Common myeloid progenitor, CD34-positive (primary cell): ENCODE data around the gene GNG4.
"Not testable (repeated sequence)": the region's sequence is repeated elsewhere in the genome, so short reads cannot be mapped to it uniquely, and the experiment has no call there.

ENCODE experiments used
- CTCF ChIA-PET: fragments of 350-600 bp; sonication (Branson Sonifier 250); formaldehyde crosslinking; loops from one replicate; lab custom pipeline; 2021; ENCODE audit warnings: antibody characterized with exemption; lab: Charles Lee
- POLR2A ChIA-PET: fragments of 350-600 bp; sonication (Branson Sonifier 250); formaldehyde crosslinking; loops from one replicate; lab custom pipeline; 2021; ENCODE audit warnings: antibody characterized with exemption; lab: Charles Lee
- DNase-seq, 3 donors: peaks; one replicate each; pipeline versions ENCODE4 v3.0.0 to v3.0.0-alpha.2; 2013
- H3K27ac ChIP-seq, 2 experiments: 1 replicate in 1 of 2; 2 replicates in 1 of 2; pipeline ENCODE4 v1.7.0; 2013; ENCODE audit warnings: inconsistent platforms in 2 of 2, low read length in 2 of 2, mild to moderate bottlenecking in 2 of 2, low read depth in 1 of 2, moderate library complexity in 1 of 2; ENCODE audit not compliant: severe bottlenecking in 2 of 2, insufficient read depth in 1 of 2, poor library complexity in 1 of 2
- H3K27me3 ChIP-seq, 5 experiments: replicated peaks in 2 of 5; 1 replicate in 3 of 5; 2 replicates in 2 of 5; pipeline versions ENCODE4 v1.6.1 to v1.7.0; 2013; ENCODE audit warnings: low read length in 4 of 5, mild to moderate bottlenecking in 2 of 5, moderate library complexity in 2 of 5, inconsistent platforms in 1 of 5; ENCODE audit not compliant: insufficient read depth in 5 of 5, control insufficient read depth in 4 of 5
- H3K36me3 ChIP-seq, 4 experiments: 1 replicate in 2 of 4; 2 replicates in 2 of 4; pipeline versions ENCODE4 v1.6.1 to v1.7.0; 2013; ENCODE audit warnings: low read length in 3 of 4, control low read depth in 1 of 4, mild to moderate bottlenecking in 1 of 4; ENCODE audit not compliant: control insufficient read depth in 4 of 4, insufficient read depth in 4 of 4
- H3K4me1 ChIP-seq, 4 experiments: 1 replicate in 3 of 4; 2 replicates in 1 of 4; pipeline versions ENCODE4 v1.6.1 to v1.7.1; 2013; ENCODE audit warnings: low read length in 3 of 4, mild to moderate bottlenecking in 3 of 4, control low read depth in 1 of 4, inconsistent platforms in 1 of 4, moderate library complexity in 1 of 4; ENCODE audit not compliant: control insufficient read depth in 4 of 4, insufficient read depth in 4 of 4; ENCODE audit errors: control extremely low read depth in 1 of 4
- H3K4me3 ChIP-seq, 7 experiments: 1 replicate in 4 of 7; 2 replicates in 3 of 7; pipeline versions ENCODE4 v1.5.1 to v1.7.0; 2013; ENCODE audit warnings: mild to moderate bottlenecking in 7 of 7, low read length in 6 of 7, moderate library complexity in 6 of 7, inconsistent platforms in 2 of 7, low read depth in 2 of 7, control low read depth in 1 of 7; ENCODE audit not compliant: insufficient read depth in 4 of 7, control insufficient read depth in 1 of 7; ENCODE audit errors: extremely low read depth in 1 of 7
- H3K9me3 ChIP-seq, 5 experiments: 1 replicate in 4 of 5; 2 replicates in 1 of 5; pipeline versions ENCODE4 v1.6.1 to v1.7.1; 2013; ENCODE audit warnings: low read length in 4 of 5, mild to moderate bottlenecking in 2 of 5, inconsistent platforms in 1 of 5, low read depth in 1 of 5, moderate library complexity in 1 of 5; ENCODE audit not compliant: control insufficient read depth in 4 of 5, insufficient read depth in 2 of 5; ENCODE audit errors: control extremely low read depth in 1 of 5
- WGBS: methylation state at CpG from one replicate; pipeline ENCODE4 v1.1.5; 2013; ENCODE audit not compliant: insufficient coverage; 5-methylcytosine and 5-hydroxymethylcytosine counted together

GNG4 gene

DNA sequence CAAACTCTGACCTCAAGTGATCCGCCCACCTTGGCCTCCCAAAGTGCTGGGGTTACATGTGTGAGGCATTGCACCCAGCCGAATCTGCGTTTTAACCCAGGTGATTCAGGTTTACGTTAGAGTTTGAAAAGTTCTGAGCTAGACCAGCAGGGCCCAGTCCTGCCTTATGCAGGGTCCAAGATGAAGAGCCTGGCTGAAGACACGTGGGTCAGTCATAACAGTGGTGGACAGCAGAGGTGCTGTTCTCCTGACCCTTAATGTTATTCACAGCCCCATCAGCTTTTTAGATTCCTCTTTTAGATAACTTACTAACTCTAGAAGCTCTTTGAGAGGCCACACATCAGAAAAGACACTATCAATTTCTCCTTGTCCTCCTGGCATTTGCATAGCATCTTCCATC is 50.0 kb downstream of the GNG4 start:
- 100% methylated on average over 4 of the region's 5 CpGs for WGBS
- POLR2A ChIA-PET, result no interaction called here
- CTCF ChIA-PET, result interaction anchor here (0.7 to 7.3 kb wide), 15 partner anchors 10 to 185 kb away, joined by 3 to 49 read pairs (median 5); no protein-coding TSS in a partner anchor

GRCh38 chr1:235597867-235598553 is 51.6 kb downstream of the GNG4 start:
- 89% methylated on average over 4 of the region's 7 CpGs for WGBS
- CTCF ChIA-PET, result interaction anchor here (0.7 to 7.3 kb wide), 17 partner anchors 9 to 969 kb away, joined by 3 to 49 read pairs (median 3); no protein-coding TSS in a partner anchor
- no peak overlapping the region for H3K27ac ChIP-seq
- peaks cover 0 to 5% (median 0%) of the 10 kb centered on the region in 4 experiments for H3K4me1 ChIP-seq
- no peak overlapping the region for H3K4me3 ChIP-seq
- no peaks in the 10 kb centered on the region for H3K9me3 ChIP-seq
- peak; percentile 17 to 28 (median 23) for DNase-seq
- H3K27me3 ChIP-seq, result peaks cover 0 to 13% (median 0%) of the 10 kb centered on the region in 5 experiments
- H3K36me3 ChIP-seq, result no peaks in the 10 kb centered on the region
- POLR2A ChIA-PET, result interaction anchor here (0.5 kb wide), 1 partner anchor 69 kb away, joined by 5 read pairs; no protein-coding TSS in a partner anchor

More for the DNA sequence above, 50.0 kb downstream of the GNG4 start:
- no peaks in the 10 kb centered on the region for H3K4me1 ChIP-seq
- H3K27ac ChIP-seq, result no peak overlapping the region
- H3K9me3 ChIP-seq, result no peaks in the 10 kb centered on the region
- DNase-seq, result no peak
- H3K27me3 ChIP-seq, result peaks cover 0 to 13% (median 0%) of the 10 kb centered on the region in 5 experiments
- H3K36me3 ChIP-seq, result no peaks in the 10 kb centered on the region
- no peak overlapping the region for H3K4me3 ChIP-seq

GRCh38 chr1:235595079-235595478 is 54.5 kb downstream of the GNG4 start:
- Histone ChIP-seq H3K27ac (no peak overlapping the region), H3K4me1 (peaks cover 0 to 5% (median 0%) of the 10 kb centered on the region in 4 experiments), H3K27me3 (peaks cover 0 to 24% (median 0%) of the 10 kb centered on the region in 5 experiments), H3K9me3 (no peaks in the 10 kb centered on the region), H3K36me3 (no peaks in the 10 kb centered on the region), H3K4me3 (no peak overlapping the region)
- ChIA-PET CTCF (interaction anchor here (1.1 to 1.4 kb wide), 2 partner anchors 29 to 32 kb away, joined by 3 read pairs; no protein-coding TSS in a partner anchor), POLR2A (no interaction called here)
- WGBS, result 80% methylated on average over 5 of the region's 8 CpGs
- no peak for DNase-seq

GRCh38 chr1:235594281-235594895 is 55.2 kb downstream of the GNG4 start:
- H3K27ac ChIP-seq, H3K4me3 ChIP-seq, POLR2A ChIA-PET, H3K9me3 ChIP-seq, H3K4me1 ChIP-seq, H3K36me3 ChIP-seq, DNase-seq: not testable (repeated sequence)
- H3K27me3 ChIP-seq, result peaks cover 0 to 24% (median 1%) of the 10 kb centered on the region in 5 experiments
- CTCF ChIA-PET, result interaction anchor here (0.7 to 1.4 kb wide), 4 partner anchors 19 to 108 kb away, joined by 3 to 5 read pairs (median 4); no protein-coding TSS in a partner anchor
- 96% methylated on average over 15 of the region's 20 CpGs for WGBS

DNA sequence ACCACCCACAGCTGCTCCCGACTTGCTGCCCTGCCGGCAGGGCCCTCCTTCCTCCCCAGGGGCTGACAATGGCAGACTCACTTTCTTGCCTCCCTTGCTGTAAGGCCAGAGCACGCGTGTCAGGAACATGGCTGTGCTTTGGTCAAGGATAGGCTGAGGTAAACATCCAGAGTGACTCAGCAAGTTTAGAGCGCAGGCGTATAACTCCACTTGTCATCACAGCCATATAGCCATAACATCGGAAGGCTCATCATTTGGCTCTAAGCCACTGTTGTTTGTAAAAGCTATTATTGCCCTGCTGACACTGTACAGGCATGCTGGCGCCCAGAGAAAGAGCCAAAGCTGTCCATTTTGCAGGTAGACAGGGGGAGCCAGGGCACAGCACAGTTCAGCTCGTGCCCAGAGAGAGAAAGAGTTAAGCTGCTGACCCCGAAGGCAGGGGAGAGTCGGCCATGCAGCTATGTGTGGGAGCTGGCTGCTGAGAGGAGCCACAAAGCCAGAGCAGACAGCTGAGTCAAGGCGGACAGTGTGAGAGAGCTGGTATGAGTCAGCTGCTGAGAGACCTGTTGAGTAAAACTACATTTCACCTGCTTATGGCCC is 60.6 kb downstream of the GNG4 start:
- CTCF ChIA-PET, result interaction anchor here (0.9 to 1.3 kb wide), 4 partner anchors 9 to 12 kb away, joined by 3 to 5 read pairs (median 4); no protein-coding TSS in a partner anchor
- no peak overlapping the region for H3K27ac ChIP-seq
- peaks cover 0 to 33% (median 1%) of the 10 kb centered on the region in 5 experiments for H3K27me3 ChIP-seq
- POLR2A ChIA-PET, result no interaction called here
- no peaks in the 10 kb centered on the region for H3K36me3 ChIP-seq
- H3K4me3 ChIP-seq, result no peak overlapping the region
- H3K4me1 ChIP-seq, result peaks cover 0 to 5% (median 0%) of the 10 kb centered on the region in 4 experiments
- peaks cover 0 to 20% (median 16%) of the 10 kb centered on the region in 5 experiments for H3K9me3 ChIP-seq
- WGBS, result 92% methylated on average over 10 of the region's 12 CpGs
- peak in 2 of 3 donors; percentile 33 to 53 for DNase-seq

GRCh38 chr1:235588156-235588555 is 61.4 kb downstream of the GNG4 start:
- Histone ChIP-seq H3K4me1 (no peaks in the 10 kb centered on the region), H3K9me3 (peaks cover 0 to 20% (median 16%) of the 10 kb centered on the region in 5 experiments), H3K4me3 (no peak overlapping the region), H3K36me3 (no peaks in the 10 kb centered on the region), H3K27me3 (peaks cover 0 to 33% (median 1%) of the 10 kb centered on the region in 5 experiments), H3K27ac (no peak overlapping the region)
- ChIA-PET CTCF (interaction anchor here (1.2 to 1.3 kb wide), 2 partner anchors 10 to 11 kb away, joined by 3 to 5 read pairs; no protein-coding TSS in a partner anchor), POLR2A (no interaction called here)
- no peak for DNase-seq
- 81% methylated on average over 8 of the region's 9 CpGs for WGBS
